Fibroblast of pulmonary artery (primary cell): ENCODE results near the gene ZNF320.
"Not testable (repeated sequence)": the region's sequence is repeated elsewhere in the genome, so short reads cannot be mapped to it uniquely, and the experiment has no call there.

Source experiments
- DNase-seq: peaks from one replicate; pipeline ENCODE4 v3.0.0-alpha.2; 2010; ENCODE audit warnings: low read depth
- H3K4me3 ChIP-seq: replicated peaks from 2 replicates; pipeline ENCODE4 v1.5.1; 2011; ENCODE audit warnings: low read depth, mild to moderate bottlenecking, control low read depth, low read length, moderate library complexity
- CTCF ChIP-seq: IDR thresholded peaks from 2 replicates; pipeline ENCODE4 v1.5.1; 2011; ENCODE audit warnings: mild to moderate bottlenecking, control low read depth, low read length, inconsistent platforms; ENCODE audit errors: missing control alignments

Gene ZNF320

GRCh38 chr19:52923778-52924593 lies 26.6 kb upstream of the ZNF320 start:
- TF ChIP-seq CTCF = no peak
- peak; percentile 26 for DNase-seq
- peak overlapping the region; percentile 73 for H3K4me3 ChIP-seq

GRCh38 chr19:52922841-52923777 lies 25.7 kb upstream of the ZNF320 start, which contains the start of gene ZNF888:
ZNF888 (minus strand) TSS chr19:52923428; CDS start chr19:52917873, 5,555 bp downstream.
- H3K4me3 ChIP-seq = peak within 1 kb of the TSS; percentile 73
- TF ChIP-seq CTCF = no peak
- peak; percentile 82 for DNase-seq

GRCh38 chr19:52917531-52917930 lies 20.1 kb upstream of the ZNF320 start:
- no peak for DNase-seq
- H3K4me3 ChIP-seq = no peak overlapping the region
- TF ChIP-seq CTCF = no peak

- H3K4me3 ChIP-seq = no peak overlapping the region
- TF ChIP-seq CTCF = no peak
- DNase-seq = no peak
Observed at GRCh38 chr19:52910648-52911047, 13.2 kb upstream of the ZNF320 start.

- not testable (repeated sequence) for DNase-seq, H3K4me3 ChIP-seq
Observed at GRCh38 chr19:52904052-52904780, 6.8 kb upstream of the ZNF320 start.

- no peak for TF ChIP-seq CTCF
- no peak overlapping the region for H3K4me3 ChIP-seq
- DNase-seq = no peak
Observed at GRCh38 chr19:52901842-52902241, 4.4 kb upstream of the ZNF320 start.

- H3K4me3 ChIP-seq, DNase-seq: not testable (repeated sequence)
Observed at GRCh38 chr19:52898596-52898995, 1.2 kb upstream of the ZNF320 start.
